GM19193 (cell line): ENCODE results near the gene CTIF.

Experiments
- POLR2A ChIP-seq: IDR thresholded peaks from 4 replicates; pipeline ENCODE4 v1.6.1; 2011; ENCODE audit not compliant: insufficient read depth, insufficient read length; ENCODE audit errors: extremely low read depth

Gene CTIF

DNA sequence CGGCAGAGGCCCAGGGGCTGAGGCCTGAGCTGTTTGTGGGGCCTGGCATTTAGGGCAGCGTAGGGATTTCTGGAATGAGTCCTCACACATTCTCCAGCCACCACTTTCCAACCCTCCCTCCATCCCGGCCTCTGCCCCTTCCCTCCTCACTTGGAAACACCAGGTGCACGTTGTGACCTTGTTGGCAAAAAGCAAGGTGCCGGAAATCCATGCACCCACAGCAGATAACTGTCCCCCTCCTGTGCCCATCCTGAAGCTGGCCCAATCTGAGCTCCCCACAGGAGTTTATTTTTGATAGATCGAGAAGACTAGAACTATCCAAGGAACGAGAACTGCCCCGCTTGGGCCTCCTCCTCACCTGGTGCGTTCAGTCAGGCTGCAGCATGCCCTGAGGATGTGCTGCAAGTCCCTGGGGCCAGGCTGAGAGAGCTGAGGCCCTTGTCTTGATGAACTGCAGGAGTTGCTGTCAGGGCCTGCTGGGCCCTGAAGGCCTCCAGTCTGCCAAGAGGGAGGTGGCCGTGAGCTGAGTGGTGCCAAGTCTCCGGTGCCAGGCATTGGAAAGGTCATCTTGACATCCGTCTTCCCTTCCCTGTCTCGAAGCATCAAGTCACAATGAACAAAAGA is 55.8 kb downstream of the CTIF start:
- TF ChIP-seq POLR2A, result no peak

DNA sequence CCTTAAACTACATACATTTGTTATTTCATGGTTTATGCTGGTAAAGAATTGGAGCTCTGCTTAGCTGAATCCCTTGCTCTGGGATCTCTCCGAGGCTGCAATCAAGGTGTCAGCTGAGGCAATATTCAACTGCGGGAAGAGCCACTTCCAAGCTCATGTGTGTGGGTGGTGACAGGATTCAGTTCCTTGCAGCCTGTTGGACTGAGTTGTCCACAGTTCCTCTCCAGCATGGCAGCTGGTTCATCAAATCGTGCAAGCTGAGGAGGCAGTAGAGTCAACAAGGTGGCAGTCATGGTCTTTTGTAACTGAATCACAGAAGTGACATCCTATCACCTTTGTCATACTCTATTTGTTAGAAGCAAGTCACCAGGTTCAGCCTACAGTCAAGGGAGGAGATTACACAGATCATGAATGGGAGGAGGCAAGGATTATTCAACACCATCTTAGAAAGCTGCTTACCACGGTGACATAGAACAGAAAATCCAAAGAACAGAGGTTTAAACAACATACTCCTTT is 56.9 kb downstream of the CTIF start:
- TF ChIP-seq POLR2A, result no peak

DNA sequence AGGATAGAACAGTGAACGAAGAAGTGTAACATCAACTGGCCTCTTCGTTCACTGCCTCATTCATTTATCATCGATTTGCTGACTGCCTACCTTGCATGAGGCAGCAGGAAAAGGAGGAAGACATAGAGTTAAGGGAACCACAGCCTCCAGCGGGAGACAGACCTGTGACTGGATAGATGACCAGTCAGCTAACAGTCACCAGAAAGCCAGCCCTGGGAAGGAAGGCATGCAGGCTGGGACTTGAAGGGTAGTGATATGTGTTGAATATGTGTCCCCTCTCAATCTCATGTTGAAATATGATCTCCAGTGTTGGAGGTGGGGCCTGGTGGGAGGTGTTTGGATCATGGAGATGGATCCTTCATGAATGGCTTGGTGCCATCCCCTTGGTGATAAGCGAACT is 58.3 kb downstream of the CTIF start:
- no peak for TF ChIP-seq POLR2A

- no peak for TF ChIP-seq POLR2A
These were observed 58.8 kb downstream of the CTIF start for GRCh38 chr18:48597671-48598070.

DNA sequence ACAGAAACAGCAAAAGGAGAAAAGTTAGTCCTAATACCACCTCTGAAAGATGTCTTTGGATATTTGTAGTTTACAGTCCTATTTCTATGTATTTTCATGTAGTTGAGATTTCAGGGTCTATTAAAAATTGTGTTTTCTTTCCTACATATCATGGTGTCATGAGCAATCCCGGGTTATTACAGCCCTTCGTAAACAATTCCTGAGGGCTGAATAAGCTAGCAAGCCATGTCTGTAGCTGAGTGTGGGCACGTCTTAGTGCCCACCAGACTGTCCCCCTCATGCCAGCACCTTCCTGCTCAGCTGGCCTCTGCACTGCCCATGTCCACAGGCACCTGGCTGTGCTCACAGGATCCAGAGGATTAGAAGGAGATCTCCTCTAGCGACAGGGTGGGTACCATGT is 60.6 kb downstream of the CTIF start:
- TF ChIP-seq POLR2A, result no peak

DNA sequence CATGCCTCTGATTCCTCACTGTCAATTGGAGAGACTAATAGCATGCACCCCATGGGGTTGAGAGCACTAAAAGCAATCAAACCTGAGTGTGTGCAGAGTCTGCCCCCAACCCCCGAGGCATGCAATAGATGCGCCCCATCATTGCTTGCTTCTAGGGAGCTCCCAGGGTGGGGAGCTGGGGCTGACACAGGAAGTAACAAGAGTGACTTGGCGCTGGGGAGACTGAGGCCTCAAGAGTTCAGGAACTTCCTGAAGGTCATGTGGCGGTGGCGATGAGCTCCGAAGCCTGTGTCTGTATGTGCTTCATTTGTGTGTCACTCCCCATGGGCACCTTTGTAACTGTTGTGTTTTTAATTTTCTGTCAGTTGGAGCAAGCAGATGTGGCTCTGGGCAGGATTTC is 61.2 kb downstream of the CTIF start:
- no peak for TF ChIP-seq POLR2A

GRCh38 chr18:48600456-48601090 is 61.7 kb downstream of the CTIF start:
- no peak for TF ChIP-seq POLR2A

DNA sequence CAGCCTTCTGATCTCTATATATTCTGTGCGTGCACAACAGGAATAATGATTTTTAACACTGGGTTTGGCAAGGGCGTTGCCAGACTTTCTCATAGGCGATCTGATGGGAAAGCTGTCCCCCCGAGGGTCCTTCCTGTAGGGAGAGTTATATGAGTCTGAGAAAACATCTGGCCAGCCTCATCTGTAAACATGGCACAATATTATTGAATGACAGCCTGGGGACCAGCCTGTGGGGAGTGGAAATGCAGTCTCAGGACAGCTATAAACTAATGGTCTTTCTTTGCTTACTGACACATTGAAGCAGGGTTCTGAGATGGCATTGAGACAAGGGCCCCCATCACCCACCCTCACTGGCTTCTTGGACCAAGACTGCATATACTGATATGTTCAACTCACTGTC is 62.5 kb downstream of the CTIF start:
- TF ChIP-seq POLR2A, result no peak

- no peak for TF ChIP-seq POLR2A
These were observed 64.0 kb downstream of the CTIF start for GRCh38 chr18:48602759-48603390.

GRCh38 chr18:48605408-48605845 is 66.6 kb downstream of the CTIF start:
- no peak for TF ChIP-seq POLR2A

- no peak for TF ChIP-seq POLR2A
These were observed 68.5 kb downstream of the CTIF start for GRCh38 chr18:48607056-48607984.

GRCh38 chr18:48608581-48608980 is 69.8 kb downstream of the CTIF start:
- TF ChIP-seq POLR2A, result no peak

DNA sequence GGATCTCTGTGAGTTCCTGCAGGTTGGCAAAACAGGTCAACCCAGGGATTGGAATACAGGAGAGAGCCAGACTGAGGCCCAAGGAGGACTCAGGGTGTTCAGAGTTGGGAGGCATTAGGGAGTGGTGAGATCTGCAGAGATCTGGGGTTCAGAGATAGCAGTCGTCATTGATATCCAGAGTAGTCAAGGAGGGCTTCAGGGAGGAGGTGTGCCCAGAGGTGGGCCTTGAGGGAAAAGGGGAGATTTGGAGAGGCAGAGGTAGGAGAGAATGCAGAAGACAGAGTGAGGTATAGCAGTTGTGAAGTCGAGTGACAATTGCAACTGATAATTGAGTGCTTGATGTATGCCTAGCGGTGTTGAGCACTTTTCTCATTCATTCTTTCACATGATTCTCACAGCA is 70.3 kb downstream of the CTIF start:
- no peak for TF ChIP-seq POLR2A

- TF ChIP-seq POLR2A, result no peak
These were observed 71.3 kb downstream of the CTIF start for GRCh38 chr18:48609820-48610815.

DNA sequence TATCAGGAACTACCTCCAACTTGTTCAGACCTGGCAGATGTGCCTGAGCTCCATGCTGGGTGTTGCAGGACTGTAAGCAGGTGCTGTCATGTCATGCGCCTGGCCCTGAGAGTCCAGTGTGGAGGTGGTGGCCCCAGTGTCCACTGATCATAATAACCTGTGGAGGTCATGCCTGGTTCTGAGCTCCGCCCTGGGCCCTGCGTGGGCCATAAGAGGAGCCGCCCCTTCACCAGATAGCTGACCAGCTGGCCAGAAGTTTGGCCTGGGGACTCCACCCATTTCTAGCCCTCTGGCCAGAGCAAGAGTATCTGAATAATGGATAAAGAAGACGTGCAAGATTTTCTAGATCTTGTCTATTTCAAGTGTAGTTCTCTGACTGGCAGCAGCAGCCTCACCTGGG is 72.4 kb downstream of the CTIF start:
- TF ChIP-seq POLR2A, result no peak
